Colonic mucosa (tissue), 4 donors: ENCODE data around the gene MBD3. TPM values are rescaled to one million over a fixed set of nuclear protein-coding genes. Genes with fewer than 3 reads are reported as not detected.

ENCODE experiments used
- DNase-seq: peaks from one replicate; pipeline ENCODE4 v3.0.0-alpha.2; 2020
- H3K27ac ChIP-seq: fragments of 200-600 bp; one replicate; pipeline ENCODE4 v1.8.0; 2021
- H3K27me3 ChIP-seq: fragments of 200-600 bp; one replicate; pipeline ENCODE4 v1.8.0; 2021
- H3K36me3 ChIP-seq: fragments of 200-600 bp; one replicate; pipeline ENCODE4 v1.8.0; 2021
- H3K4me1 ChIP-seq: fragments of 200-600 bp; one replicate; pipeline ENCODE4 v1.8.0; 2021; ENCODE audit warnings: mild to moderate bottlenecking
- H3K4me3 ChIP-seq: fragments of 200-600 bp; one replicate; pipeline ENCODE4 v1.8.0; 2021
- H3K9ac ChIP-seq, 2 donors: one replicate each; pipeline ENCODE4 v1.7.0; 2013; ENCODE audit warnings: control low read depth in 2 of 2, low read depth in 2 of 2, low read length in 2 of 2
- H3K9me3 ChIP-seq: fragments of 200-600 bp; one replicate; pipeline ENCODE4 v1.8.0; 2021
- intact Hi-C: fragments of 100-400 bp; cut with DNase I; formaldehyde crosslinking; loops from one replicate; pipeline ENCODE4 v1.14.1; 2022
- total RNA-seq, 2 donors: library from RNA; stranded (reverse); fragmentation: NEBNext Ultra II Directional in 1 of 2; extraction: Animal tissue kit (Norgen Biotek cat#: 25700) in 1 of 2; gene quantifications; one replicate each; pipeline ENCODE4 v1.2.1, GENCODE V29; 2021
- TF ChIP-seq, protein P1 (sequence below): fragments of 200-600 bp; IDR thresholded peaks from one replicate; pipeline ENCODE4 v1.8.0; 2022; ENCODE audit warnings: antibody characterized with exemption, mild to moderate bottlenecking
- donor health status: healthy.
- donor health status: DM: no; HTN: no; CAD: no.
- donor health status: DM: no; HTN: no; CAD: no.

MBD3 gene
- total RNA-seq, 2 donors from 2014 or later, result 44.9 to 109 TPM

DNA sequence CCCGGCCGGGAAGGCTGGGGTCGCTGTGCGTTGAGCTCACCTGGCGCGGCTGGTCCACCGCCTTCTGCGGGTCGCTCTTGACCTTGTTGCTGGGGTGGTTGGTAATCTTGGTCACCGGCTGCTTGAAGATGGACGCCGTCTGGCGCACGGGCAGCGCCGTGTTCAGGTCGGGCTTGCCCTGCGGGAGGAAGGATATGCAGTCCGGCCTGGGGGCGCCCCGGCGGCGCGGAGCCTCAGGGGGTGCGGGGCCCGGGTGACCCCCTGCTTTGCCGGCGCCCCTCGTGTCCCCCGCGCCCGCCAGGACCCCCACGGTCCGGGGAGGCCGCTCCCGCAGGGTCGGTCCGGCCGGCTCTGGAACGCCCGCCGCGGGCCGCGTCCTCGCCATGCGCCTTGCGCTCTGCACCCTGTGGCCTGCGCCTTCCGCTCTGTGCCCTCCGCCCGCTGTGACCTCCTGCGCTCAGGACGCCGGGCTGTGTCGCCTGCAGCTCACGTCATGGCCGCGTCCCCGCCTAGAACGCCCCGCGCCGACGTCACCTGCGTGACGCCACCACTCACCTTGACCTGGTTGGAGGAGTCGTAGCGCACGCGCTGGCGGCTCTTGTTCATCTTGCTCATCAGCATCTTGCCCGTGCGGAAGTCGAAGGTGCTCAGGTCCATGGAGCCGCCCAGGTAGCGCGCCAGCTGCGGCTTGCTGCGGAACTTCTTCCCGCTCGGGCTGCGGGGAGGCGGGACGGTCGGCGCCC, 8.0 kb downstream of the MBD3 start:
- intact Hi-C loops, result no loop called here

DNA sequence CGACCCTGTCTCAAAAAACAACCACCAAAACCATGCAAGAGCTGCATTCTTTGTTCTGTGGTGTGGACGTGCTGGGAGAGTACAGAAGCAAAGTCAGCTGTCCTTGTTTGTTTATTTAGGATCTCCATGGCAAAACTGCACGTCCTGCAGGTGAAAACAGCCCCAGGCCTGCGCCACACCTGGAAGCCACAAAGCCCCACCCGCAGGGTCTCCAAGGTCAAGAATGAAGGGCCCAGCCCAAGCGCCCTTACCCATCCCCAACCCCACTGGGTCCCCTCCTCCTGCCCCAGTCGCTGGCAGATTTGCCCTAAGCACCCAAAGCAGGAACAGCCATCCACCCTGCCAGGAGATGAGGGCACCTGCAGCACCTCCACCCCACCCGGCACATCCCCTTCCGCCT, 10.5 kb downstream of the MBD3 start:
- no peaks in the 10 kb centered on the region for H3K4me1 ChIP-seq

More for the DNA sequence above, 8.0 kb downstream of the MBD3 start:
- no peak for DNase-seq
- TF ChIP-seq, protein P1, sequence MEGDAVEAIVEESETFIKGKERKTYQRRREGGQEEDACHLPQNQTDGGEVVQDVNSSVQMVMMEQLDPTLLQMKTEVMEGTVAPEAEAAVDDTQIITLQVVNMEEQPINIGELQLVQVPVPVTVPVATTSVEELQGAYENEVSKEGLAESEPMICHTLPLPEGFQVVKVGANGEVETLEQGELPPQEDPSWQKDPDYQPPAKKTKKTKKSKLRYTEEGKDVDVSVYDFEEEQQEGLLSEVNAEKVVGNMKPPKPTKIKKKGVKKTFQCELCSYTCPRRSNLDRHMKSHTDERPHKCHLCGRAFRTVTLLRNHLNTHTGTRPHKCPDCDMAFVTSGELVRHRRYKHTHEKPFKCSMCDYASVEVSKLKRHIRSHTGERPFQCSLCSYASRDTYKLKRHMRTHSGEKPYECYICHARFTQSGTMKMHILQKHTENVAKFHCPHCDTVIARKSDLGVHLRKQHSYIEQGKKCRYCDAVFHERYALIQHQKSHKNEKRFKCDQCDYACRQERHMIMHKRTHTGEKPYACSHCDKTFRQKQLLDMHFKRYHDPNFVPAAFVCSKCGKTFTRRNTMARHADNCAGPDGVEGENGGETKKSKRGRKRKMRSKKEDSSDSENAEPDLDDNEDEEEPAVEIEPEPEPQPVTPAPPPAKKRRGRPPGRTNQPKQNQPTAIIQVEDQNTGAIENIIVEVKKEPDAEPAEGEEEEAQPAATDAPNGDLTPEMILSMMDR, result no peak
- no peak overlapping the region for H3K27ac ChIP-seq
- H3K27me3 ChIP-seq, result no peaks in the 10 kb centered on the region
- no peaks in the 10 kb centered on the region for H3K9me3 ChIP-seq
- H3K4me1 ChIP-seq, result no peaks in the 10 kb centered on the region
- H3K4me3 ChIP-seq, result no peak overlapping the region
- no peak overlapping the region for H3K9ac ChIP-seq
- H3K36me3 ChIP-seq, result no peaks in the 10 kb centered on the region

DNA sequence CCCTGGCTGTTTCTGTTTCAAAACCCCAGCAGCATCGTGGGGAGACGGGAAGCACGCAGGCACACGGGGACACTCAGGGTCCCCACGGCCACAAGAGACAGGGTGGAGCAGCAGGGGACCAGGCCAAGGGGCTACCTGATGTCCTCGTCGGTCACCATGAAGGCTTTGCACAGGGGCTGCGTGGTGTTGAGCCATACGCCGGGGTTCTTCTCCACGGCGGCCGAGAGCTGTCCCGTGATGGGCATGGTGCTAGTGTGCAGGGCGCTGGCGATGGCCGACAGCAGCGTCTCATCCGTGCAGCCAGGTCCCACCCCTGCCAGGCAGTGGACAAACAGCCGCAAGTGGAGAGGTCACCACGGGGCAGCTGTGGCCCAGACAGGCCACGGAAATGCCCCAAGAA, 11.7 kb downstream of the MBD3 start:
- no peaks in the 10 kb centered on the region for H3K27me3 ChIP-seq
- no peaks in the 10 kb centered on the region for H3K36me3 ChIP-seq
- intact Hi-C loops, result no loop called here
- H3K4me3 ChIP-seq, result no peak overlapping the region
- H3K4me1 ChIP-seq, result no peaks in the 10 kb centered on the region
- no peaks in the 10 kb centered on the region for H3K9me3 ChIP-seq
- TF ChIP-seq, protein P1, result no peak
- DNase-seq, result no peak
- no peak overlapping the region for H3K9ac ChIP-seq
- H3K27ac ChIP-seq, result no peak overlapping the region

More for the DNA sequence above, 10.5 kb downstream of the MBD3 start:
- no peaks in the 10 kb centered on the region for H3K9me3 ChIP-seq
- no peak for DNase-seq
- H3K36me3 ChIP-seq, result no peaks in the 10 kb centered on the region
- no peaks in the 10 kb centered on the region for H3K27me3 ChIP-seq
- no peak overlapping the region for H3K9ac ChIP-seq
- H3K4me3 ChIP-seq, result no peak overlapping the region
- H3K27ac ChIP-seq, result no peak overlapping the region
- intact Hi-C loops, result no loop called here
- TF ChIP-seq, protein P1, result no peak

DNA sequence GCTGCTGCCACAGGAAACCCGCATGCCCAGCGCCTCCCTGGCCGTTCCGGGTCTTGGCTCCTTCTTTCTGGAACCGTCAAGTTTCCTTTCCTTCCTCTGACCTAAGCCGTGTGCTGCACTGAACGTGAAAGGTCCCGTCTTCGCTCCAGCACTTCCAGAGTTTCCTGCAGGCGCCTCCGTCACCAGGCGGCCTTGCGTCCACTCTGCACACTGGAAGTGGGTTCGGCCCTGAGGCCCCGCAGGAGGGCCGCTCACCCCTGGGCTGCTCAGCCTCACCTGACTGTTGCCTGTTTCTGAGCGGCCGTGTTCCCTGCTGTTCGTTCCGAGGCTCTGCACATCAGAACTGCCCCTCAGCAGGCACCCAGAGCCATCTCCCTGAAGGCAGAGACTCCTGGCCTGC, 12.3 kb downstream of the MBD3 start:
- H3K36me3 ChIP-seq, result no peaks in the 10 kb centered on the region

DNA sequence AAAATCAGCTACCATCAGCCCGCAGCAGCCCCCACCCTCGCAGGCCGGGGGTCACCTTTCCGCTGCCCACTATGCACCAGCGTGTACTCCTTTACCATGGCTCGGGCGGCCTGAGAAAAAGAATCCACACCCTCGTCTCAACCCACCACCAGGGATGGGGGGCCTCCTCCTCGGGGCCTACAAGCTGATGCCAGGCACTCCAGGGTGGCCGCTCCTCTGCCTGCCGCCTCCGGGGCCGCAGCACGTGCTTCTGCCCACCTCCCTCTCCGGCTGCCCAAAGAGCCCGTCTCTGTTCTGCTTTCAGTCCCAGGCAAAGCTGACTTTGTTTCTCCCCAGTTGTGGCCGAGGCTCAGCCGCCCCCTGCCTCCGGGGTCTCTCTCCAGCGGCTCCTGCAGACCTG, 13.4 kb downstream of the MBD3 start:
- TF ChIP-seq, protein P1, result no peak
- H3K9me3 ChIP-seq, result no peaks in the 10 kb centered on the region
- H3K36me3 ChIP-seq, result no peaks in the 10 kb centered on the region
- no peaks in the 10 kb centered on the region for H3K4me1 ChIP-seq
- DNase-seq, result no peak
- no peaks in the 10 kb centered on the region for H3K27me3 ChIP-seq
- intact Hi-C loops, result no loop called here
- no peak overlapping the region for H3K27ac ChIP-seq
- H3K9ac ChIP-seq, result no peak overlapping the region
- no peak overlapping the region for H3K4me3 ChIP-seq

More for the DNA sequence above, 12.3 kb downstream of the MBD3 start:
- no peak for DNase-seq
- H3K27ac ChIP-seq, result no peak overlapping the region
- H3K27me3 ChIP-seq, result no peaks in the 10 kb centered on the region
- H3K9ac ChIP-seq, result no peak overlapping the region
- H3K4me3 ChIP-seq, result no peak overlapping the region
- H3K9me3 ChIP-seq, result no peaks in the 10 kb centered on the region
- TF ChIP-seq, protein P1, result no peak
- H3K4me1 ChIP-seq, result no peaks in the 10 kb centered on the region
- intact Hi-C loops, result no loop called here
